Panc1 (cell line): ENCODE results near the gene CRB2. TPM values are rescaled to one million over a fixed set of nuclear protein-coding genes. Genes with fewer than 3 reads are reported as not detected.

Source experiments
- ATAC-seq: fragments of 200-7000 bp; cut with Tn5 transposase; 2 replicates; pipeline ENCODE4 v1.9.1; 2020; ENCODE audit warnings: mild to moderate bottlenecking, moderate library complexity
- BruUV-seq: library from RNA; stranded (reverse); fragments of 400-500 nt; replicated peaks from 2 replicates; lab custom pipeline; 2021; lab: Mats Ljungman, UMichigan
- CTCF ChIA-PET: fragments of 300-600 bp; sonication (Branson Sonifier 250); formaldehyde crosslinking; loops from one replicate; lab custom pipeline; 2022; ENCODE audit warnings: antibody characterized with exemption; lab: Charles Lee
- POLR2A ChIA-PET: fragments of 300-600 bp; sonication (Branson Sonifier 250); formaldehyde crosslinking; loops from one replicate; lab custom pipeline; 2022; ENCODE audit warnings: antibody characterized with exemption; lab: Charles Lee
- DNase-seq: peaks from one replicate; pipeline ENCODE4 v3.0.0-alpha.2; 2010; ENCODE audit warnings: low read depth, low spot score
- H3K27ac ChIP-seq: 2 replicates; pipeline ENCODE4 v1.5.1; 2011; ENCODE audit warnings: mild to moderate bottlenecking, low read length, inconsistent platforms
- H3K27me3 ChIP-seq: fragments of 200-500 bp; sonication (Bioruptor generic); 2 replicates; pipeline ENCODE4 v1.6.0; 2014; ENCODE audit warnings: low read length, inconsistent platforms; ENCODE audit not compliant: control insufficient read depth, insufficient read depth
- H3K36me3 ChIP-seq: fragments of 200-500 bp; sonication (Bioruptor generic); 2 replicates; pipeline ENCODE4 v1.5.1; 2014; ENCODE audit warnings: inconsistent platforms, mild to moderate bottlenecking, low read length, moderate library complexity; ENCODE audit not compliant: control insufficient read depth, insufficient read depth
- H3K4me1 ChIP-seq: 2 replicates; pipeline ENCODE4 v1.5.1; 2011; ENCODE audit warnings: inconsistent platforms, mild to moderate bottlenecking, low read length, moderate library complexity; ENCODE audit not compliant: control insufficient read depth, insufficient read depth
- H3K4me3 ChIP-seq, 2 experiments: 2 replicates each; pipeline ENCODE4 v1.5.1; 2011 to 2012; ENCODE audit warnings: low read depth in 2 of 2, low read length in 2 of 2, mild to moderate bottlenecking in 2 of 2, inconsistent platforms in 1 of 2, moderate library complexity in 1 of 2
- H3K9me3 ChIP-seq: fragments of 200-500 bp; sonication (Bioruptor generic); 2 replicates; pipeline ENCODE4 v1.5.1; 2014; ENCODE audit warnings: low read depth, mild to moderate bottlenecking, inconsistent platforms, low read length, moderate library complexity; ENCODE audit not compliant: control insufficient read depth, insufficient read depth
- POLR2AphosphoS5 ChIP-seq: IDR thresholded peaks from 2 replicates; pipeline ENCODE4 v1.6.1; 2012; ENCODE audit warnings: mild to moderate bottlenecking, low read depth, low read length, moderate library complexity
- SIN3A ChIP-seq: IDR thresholded peaks from 2 replicates; pipeline ENCODE4 v1.6.1; 2012; ENCODE audit warnings: low read depth, mild to moderate bottlenecking, low read length, moderate library complexity, borderline replicate concordance; ENCODE audit not compliant: insufficient read depth
- TCF7L2 ChIP-seq: IDR thresholded peaks from 2 replicates; pipeline ENCODE4 v1.6.1; 2011; ENCODE audit warnings: mild to moderate bottlenecking, low read depth, low read length, inconsistent platforms
- in situ Hi-C: cut with HindIII; loops from 2 replicates; pipeline ENCODE4 v1.10.0; 2016; ENCODE audit warnings: low sequenced_read_pairs, low pct_unique_long_range_greater_than_20kb
- intact Hi-C: fragments of 100-400 bp; cut with micrococcal nuclease; formaldehyde crosslinking; loops from one replicate; pipeline ENCODE4 v1.10.0; 2022; ENCODE audit not compliant: unreplicated experiment
- total RNA-seq: library from RNA; stranded (reverse); gene quantifications from one replicate; pipeline ENCODE4 v1.2.1, GENCODE V29; 2021; ENCODE audit not compliant: unreplicated experiment
- TF ChIP-seq, protein P1 (sequence below): fragments of 450-650 bp; IDR thresholded peaks from 2 replicates; pipeline ENCODE4 v1.5.1; 2017; ENCODE audit warnings: mild to moderate bottlenecking
- TF ChIP-seq, protein P2 (sequence below), 2 experiments: IDR thresholded peaks; 2 replicates each; pipeline ENCODE4 v1.6.1; 2011 to 2012; ENCODE audit warnings: low read depth in 2 of 2, control low read depth in 1 of 2, low read length in 1 of 2, mild to moderate bottlenecking in 1 of 2, moderate library complexity in 1 of 2; ENCODE audit not compliant: insufficient read depth in 1 of 2

Gene CRB2
- total RNA-seq, 1 experiment from 2014 or later: 0.05 TPM

- ChIA-PET POLR2A (no interaction called here), CTCF (no interaction called here)
- DNase-seq: no peak
- H3K9me3 ChIP-seq: no peaks in the 10 kb centered on the region
- TF ChIP-seq SIN3A (no peak), TCF7L2 (no peak), POLR2AphosphoS5 (no peak)
- TF ChIP-seq, protein P1, sequence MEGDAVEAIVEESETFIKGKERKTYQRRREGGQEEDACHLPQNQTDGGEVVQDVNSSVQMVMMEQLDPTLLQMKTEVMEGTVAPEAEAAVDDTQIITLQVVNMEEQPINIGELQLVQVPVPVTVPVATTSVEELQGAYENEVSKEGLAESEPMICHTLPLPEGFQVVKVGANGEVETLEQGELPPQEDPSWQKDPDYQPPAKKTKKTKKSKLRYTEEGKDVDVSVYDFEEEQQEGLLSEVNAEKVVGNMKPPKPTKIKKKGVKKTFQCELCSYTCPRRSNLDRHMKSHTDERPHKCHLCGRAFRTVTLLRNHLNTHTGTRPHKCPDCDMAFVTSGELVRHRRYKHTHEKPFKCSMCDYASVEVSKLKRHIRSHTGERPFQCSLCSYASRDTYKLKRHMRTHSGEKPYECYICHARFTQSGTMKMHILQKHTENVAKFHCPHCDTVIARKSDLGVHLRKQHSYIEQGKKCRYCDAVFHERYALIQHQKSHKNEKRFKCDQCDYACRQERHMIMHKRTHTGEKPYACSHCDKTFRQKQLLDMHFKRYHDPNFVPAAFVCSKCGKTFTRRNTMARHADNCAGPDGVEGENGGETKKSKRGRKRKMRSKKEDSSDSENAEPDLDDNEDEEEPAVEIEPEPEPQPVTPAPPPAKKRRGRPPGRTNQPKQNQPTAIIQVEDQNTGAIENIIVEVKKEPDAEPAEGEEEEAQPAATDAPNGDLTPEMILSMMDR: no peak
- TF ChIP-seq, protein P2, sequence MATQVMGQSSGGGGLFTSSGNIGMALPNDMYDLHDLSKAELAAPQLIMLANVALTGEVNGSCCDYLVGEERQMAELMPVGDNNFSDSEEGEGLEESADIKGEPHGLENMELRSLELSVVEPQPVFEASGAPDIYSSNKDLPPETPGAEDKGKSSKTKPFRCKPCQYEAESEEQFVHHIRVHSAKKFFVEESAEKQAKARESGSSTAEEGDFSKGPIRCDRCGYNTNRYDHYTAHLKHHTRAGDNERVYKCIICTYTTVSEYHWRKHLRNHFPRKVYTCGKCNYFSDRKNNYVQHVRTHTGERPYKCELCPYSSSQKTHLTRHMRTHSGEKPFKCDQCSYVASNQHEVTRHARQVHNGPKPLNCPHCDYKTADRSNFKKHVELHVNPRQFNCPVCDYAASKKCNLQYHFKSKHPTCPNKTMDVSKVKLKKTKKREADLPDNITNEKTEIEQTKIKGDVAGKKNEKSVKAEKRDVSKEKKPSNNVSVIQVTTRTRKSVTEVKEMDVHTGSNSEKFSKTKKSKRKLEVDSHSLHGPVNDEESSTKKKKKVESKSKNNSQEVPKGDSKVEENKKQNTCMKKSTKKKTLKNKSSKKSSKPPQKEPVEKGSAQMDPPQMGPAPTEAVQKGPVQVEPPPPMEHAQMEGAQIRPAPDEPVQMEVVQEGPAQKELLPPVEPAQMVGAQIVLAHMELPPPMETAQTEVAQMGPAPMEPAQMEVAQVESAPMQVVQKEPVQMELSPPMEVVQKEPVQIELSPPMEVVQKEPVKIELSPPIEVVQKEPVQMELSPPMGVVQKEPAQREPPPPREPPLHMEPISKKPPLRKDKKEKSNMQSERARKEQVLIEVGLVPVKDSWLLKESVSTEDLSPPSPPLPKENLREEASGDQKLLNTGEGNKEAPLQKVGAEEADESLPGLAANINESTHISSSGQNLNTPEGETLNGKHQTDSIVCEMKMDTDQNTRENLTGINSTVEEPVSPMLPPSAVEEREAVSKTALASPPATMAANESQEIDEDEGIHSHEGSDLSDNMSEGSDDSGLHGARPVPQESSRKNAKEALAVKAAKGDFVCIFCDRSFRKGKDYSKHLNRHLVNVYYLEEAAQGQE (IDR thresholded peaks at IDR 0.05; ENCODE audit: insufficient read depth in 1 of 2, low read depth in 2 of 2, low read length in 1 of 2): no peak
- no TSS peak for BruUV-seq
- intact Hi-C loops (no loop called here), in situ Hi-C loops (no loop called here)
- H3K27me3 ChIP-seq: no peaks in the 10 kb centered on the region
- ATAC-seq: no peak
- H3K36me3 ChIP-seq: no peaks in the 10 kb centered on the region
- H3K27ac ChIP-seq: no peak overlapping the region
- H3K4me1 ChIP-seq: no peaks in the 10 kb centered on the region; the same call in 1 of the 2 replicates
- H3K4me3 ChIP-seq: no peak overlapping the region
These were observed 17.9 kb downstream of the CRB2 start for GRCh38 chr9:123373946-123374345.

DNA sequence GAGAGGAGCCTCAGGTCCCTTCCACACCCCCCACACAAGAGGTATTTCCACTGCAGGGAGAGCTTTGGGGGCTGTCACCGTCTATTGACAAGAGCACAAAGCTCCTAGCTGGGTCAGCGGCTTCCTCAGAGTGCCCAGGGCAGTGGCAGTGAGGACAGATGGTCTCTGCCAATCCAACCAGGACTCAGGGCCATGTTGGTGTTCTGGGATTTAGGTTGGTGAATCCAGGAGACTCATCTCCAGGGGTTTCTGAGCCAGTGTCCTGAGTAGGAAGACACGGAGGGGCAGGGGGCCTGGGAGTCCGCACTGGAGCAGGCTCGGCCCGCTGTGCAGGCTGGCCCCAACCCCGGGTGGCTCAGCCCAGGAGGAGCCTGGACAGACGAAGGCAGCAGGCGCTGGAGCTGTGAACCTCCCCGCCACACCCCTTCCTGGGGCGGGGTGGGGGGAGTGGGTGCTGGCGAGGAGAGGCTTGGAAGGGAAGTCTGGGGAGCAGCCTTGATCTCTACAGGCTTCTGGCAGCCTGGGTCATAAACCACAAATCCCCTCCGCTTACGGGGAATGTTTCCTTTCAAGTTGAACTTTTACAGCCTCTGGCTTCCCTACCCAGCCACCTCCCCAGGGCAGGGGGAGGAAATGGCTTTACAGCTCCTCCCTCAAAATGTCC, 19.6 kb downstream of the CRB2 start:
- CTCF ChIA-PET: no interaction called here
- no peaks in the 10 kb centered on the region for H3K27me3 ChIP-seq
- no TSS peak for BruUV-seq

More for the DNA sequence above, 19.6 kb downstream of the CRB2 start:
- Histone ChIP-seq H3K4me1 (no peaks in the 10 kb centered on the region; the same call in 1 of the 2 replicates), H3K36me3 (no peaks in the 10 kb centered on the region), H3K27ac (no peak overlapping the region), H3K4me3 (no peak overlapping the region), H3K9me3 (no peaks in the 10 kb centered on the region)
- no peak for ATAC-seq
- TF ChIP-seq, protein P2 (IDR thresholded peaks at IDR 0.05; ENCODE audit: insufficient read depth in 1 of 2, low read depth in 2 of 2, low read length in 1 of 2): no peak
- TF ChIP-seq POLR2AphosphoS5 (no peak), SIN3A (no peak), TCF7L2 (no peak)
- TF ChIP-seq, protein P1: no peak
- in situ Hi-C loops (no loop called here), intact Hi-C loops (no loop called here)
- no peak for DNase-seq
- POLR2A ChIA-PET: no interaction called here
